NCI-H748 treated with DMSO at 0.1 percent for 48 hours (cell line): ENCODE results near the gene LRRC9.
"Not testable (repeated sequence)": the region's sequence is repeated elsewhere in the genome, so short reads cannot be mapped to it uniquely, and the experiment has no call there.

ENCODE experiments used
- DNase-seq: peaks from one replicate; lab custom pipeline; 2025; lab: John Stamatoyannopoulos, UW

Gene LRRC9

GRCh38 chr14:59919570-59920377, at the start of gene LRRC9:
LRRC9 (plus strand) TSS chr14:59920144.
- peak; percentile 92 for DNase-seq

GRCh38 chr14:59870277-59871165, 49.4 kb upstream of the LRRC9 start, which contains the start of gene RTN1:
RTN1 (minus strand) TSS chr14:59870776; CDS start chr14:59870630, 146 bp downstream.
- peak; percentile 75 for DNase-seq

GRCh38 chr14:59871166-59871495, 48.8 kb upstream of the LRRC9 start:
- DNase-seq = peak; percentile 31

- DNase-seq = no peak
These were observed 37.0 kb upstream of the LRRC9 start for GRCh38 chr14:59882957-59883356.

GRCh38 chr14:59890676-59891075, 29.3 kb upstream of the LRRC9 start:
- DNase-seq = no peak

- DNase-seq = no peak
These were observed 24.2 kb upstream of the LRRC9 start for GRCh38 chr14:59895721-59896120.

GRCh38 chr14:59897757-59898383, 22.1 kb upstream of the LRRC9 start:
- DNase-seq = peak; percentile 43

- DNase-seq = no peak
These were observed 19.4 kb upstream of the LRRC9 start for GRCh38 chr14:59900556-59900955.

- DNase-seq = no peak
These were observed 15.8 kb upstream of the LRRC9 start for GRCh38 chr14:59904184-59904583.

GRCh38 chr14:59905188-59905587, 14.8 kb upstream of the LRRC9 start:
- DNase-seq = no peak

GRCh38 chr14:59912443-59912842, 7.5 kb upstream of the LRRC9 start:
- DNase-seq = no peak

- no peak for DNase-seq
These were observed 6.8 kb upstream of the LRRC9 start for GRCh38 chr14:59913187-59913586.

- peak; percentile 49 for DNase-seq
These were observed 947 bp upstream of the LRRC9 start for GRCh38 chr14:59918824-59919569.

- no peak for DNase-seq
These were observed 387 bp downstream of the LRRC9 start for GRCh38 chr14:59920378-59920683.

- DNase-seq = no peak
These were observed 5.9 kb downstream of the LRRC9 start for GRCh38 chr14:59925797-59926196.

- no peak for DNase-seq
These were observed 6.6 kb downstream of the LRRC9 start for GRCh38 chr14:59926534-59926933.

GRCh38 chr14:59931237-59931636, 11.3 kb downstream of the LRRC9 start:
- DNase-seq = no peak

GRCh38 chr14:59936145-59936544, 16.2 kb downstream of the LRRC9 start:
- no peak for DNase-seq

GRCh38 chr14:59939828-59940227, 19.9 kb downstream of the LRRC9 start:
- DNase-seq = no peak

- not testable (repeated sequence) for DNase-seq
These were observed 22.4 kb downstream of the LRRC9 start for GRCh38 chr14:59942296-59942862.

- DNase-seq = no peak
These were observed 25.0 kb downstream of the LRRC9 start for GRCh38 chr14:59944909-59945308.

- not testable (repeated sequence) for DNase-seq
These were observed 32.2 kb downstream of the LRRC9 start for GRCh38 chr14:59952141-59952540.
